Liver (tissue), 3 donors: ENCODE measurements around the gene NABP2.

ENCODE experiments used
- HNF4A ChIP-seq, 2 donors: conservative IDR thresholded peaks; 2 replicates each; pipeline ENCODE4 v1.6.1; 2016; ENCODE audit warnings: antibody characterized with exemption in 2 of 2, mild to moderate bottlenecking in 2 of 2
- JUND ChIP-seq, 2 donors: IDR thresholded peaks; 2 replicates each; pipeline ENCODE4 v1.6.1; 2016; ENCODE audit warnings: antibody characterized with exemption in 2 of 2
- RAD21 ChIP-seq, 2 donors: IDR thresholded peaks; 2 replicates each; pipeline ENCODE4 v1.6.1; 2016; ENCODE audit warnings: antibody characterized with exemption in 2 of 2, mild to moderate bottlenecking in 2 of 2
- TAF1 ChIP-seq: conservative IDR thresholded peaks from 2 replicates; pipeline ENCODE4 v1.6.1; 2016; ENCODE audit warnings: antibody characterized with exemption, mild to moderate bottlenecking
- YY1 ChIP-seq: IDR thresholded peaks from 2 replicates; pipeline ENCODE4 v1.6.1; 2016; ENCODE audit warnings: antibody characterized with exemption, mild to moderate bottlenecking
- TF ChIP-seq, protein P1 (sequence below): fragments of 150-350 bp; IDR thresholded peaks from 2 replicates; pipeline ENCODE4 v1.5.1; 2017; ENCODE audit warnings: improper control_type of control experiment, low read depth, low read length; ENCODE audit not compliant: missing input control
- TF ChIP-seq, protein P2 (sequence below): IDR thresholded peaks from 2 replicates; pipeline ENCODE4 v1.6.1; 2016; ENCODE audit warnings: antibody characterized with exemption
- TF ChIP-seq, protein P3 (sequence below): IDR thresholded peaks from 2 replicates; pipeline ENCODE4 v1.6.1; 2016; ENCODE audit warnings: antibody characterized with exemption
- donor health status: healthy.
- donor health status: healthy.

DNA sequence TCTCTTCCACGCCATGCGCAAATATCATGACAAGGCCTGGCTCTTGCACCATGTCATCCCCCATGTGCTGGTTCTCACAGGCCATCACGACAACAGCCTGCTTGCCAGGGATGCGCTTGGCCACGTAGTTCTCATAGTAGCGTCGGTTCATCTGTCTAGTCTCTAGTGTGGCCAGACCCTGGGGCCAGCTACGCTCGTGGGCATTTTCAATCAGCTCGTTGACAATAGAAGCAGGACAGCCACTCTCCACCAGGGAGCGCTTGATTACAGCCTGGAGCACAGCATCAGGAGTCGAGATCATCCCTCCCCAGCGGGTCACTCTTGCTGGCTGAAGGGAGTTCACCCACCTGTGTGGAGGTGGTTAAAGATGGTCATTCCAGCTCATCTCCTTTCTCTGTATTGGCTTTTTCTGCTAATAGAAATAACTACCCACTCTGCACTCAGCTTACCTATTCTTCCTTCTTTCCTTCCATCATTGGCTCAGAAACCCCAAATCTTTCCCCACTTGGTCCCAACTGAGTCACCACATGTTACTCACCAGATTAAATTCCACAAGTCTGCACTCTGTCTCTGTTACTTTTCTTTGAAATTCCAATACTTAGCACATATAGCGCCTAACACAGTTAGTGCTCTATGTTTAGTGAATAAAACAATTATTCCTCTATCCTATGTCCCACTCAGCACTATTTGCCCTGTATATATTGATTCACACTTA, 17.5 kb upstream of the NABP2 start:
- TF ChIP-seq, protein P1, sequence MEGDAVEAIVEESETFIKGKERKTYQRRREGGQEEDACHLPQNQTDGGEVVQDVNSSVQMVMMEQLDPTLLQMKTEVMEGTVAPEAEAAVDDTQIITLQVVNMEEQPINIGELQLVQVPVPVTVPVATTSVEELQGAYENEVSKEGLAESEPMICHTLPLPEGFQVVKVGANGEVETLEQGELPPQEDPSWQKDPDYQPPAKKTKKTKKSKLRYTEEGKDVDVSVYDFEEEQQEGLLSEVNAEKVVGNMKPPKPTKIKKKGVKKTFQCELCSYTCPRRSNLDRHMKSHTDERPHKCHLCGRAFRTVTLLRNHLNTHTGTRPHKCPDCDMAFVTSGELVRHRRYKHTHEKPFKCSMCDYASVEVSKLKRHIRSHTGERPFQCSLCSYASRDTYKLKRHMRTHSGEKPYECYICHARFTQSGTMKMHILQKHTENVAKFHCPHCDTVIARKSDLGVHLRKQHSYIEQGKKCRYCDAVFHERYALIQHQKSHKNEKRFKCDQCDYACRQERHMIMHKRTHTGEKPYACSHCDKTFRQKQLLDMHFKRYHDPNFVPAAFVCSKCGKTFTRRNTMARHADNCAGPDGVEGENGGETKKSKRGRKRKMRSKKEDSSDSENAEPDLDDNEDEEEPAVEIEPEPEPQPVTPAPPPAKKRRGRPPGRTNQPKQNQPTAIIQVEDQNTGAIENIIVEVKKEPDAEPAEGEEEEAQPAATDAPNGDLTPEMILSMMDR: peak; percentile 55
- TF ChIP-seq, protein P2, sequence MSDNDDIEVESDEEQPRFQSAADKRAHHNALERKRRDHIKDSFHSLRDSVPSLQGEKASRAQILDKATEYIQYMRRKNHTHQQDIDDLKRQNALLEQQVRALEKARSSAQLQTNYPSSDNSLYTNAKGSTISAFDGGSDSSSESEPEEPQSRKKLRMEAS: no peak
- TF ChIP-seq RAD21 (IDR thresholded peaks at IDR 0.05) (peak; percentile 73 to 88), JUND (IDR thresholded peaks at IDR 0.05) (no peak), YY1 (no peak), TAF1 (no peak), HNF4A (conservative IDR thresholded peaks at IDR 0.05) (no peak)
- TF ChIP-seq, protein P3, sequence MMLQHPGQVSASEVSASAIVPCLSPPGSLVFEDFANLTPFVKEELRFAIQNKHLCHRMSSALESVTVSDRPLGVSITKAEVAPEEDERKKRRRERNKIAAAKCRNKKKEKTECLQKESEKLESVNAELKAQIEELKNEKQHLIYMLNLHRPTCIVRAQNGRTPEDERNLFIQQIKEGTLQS: no peak
